Measurements from ENCODE around the gene FAM153A.
"Not testable (repeated sequence)": the region's sequence is repeated elsewhere in the genome, so short reads cannot be mapped to it uniquely, and the experiment has no call there.

FAM153A gene

GRCh38 chr5:177723831-177724485 is 58.7 kb downstream of the FAM153A start:
- DNase-seq: not testable (repeated sequence)

- not testable (repeated sequence) for DNase-seq
These were observed 59.9 kb downstream of the FAM153A start for GRCh38 chr5:177722829-177723228.

GRCh38 chr5:177719989-177720388 is 62.7 kb downstream of the FAM153A start:
- not testable (repeated sequence) for DNase-seq

GRCh38 chr5:177715423-177715822 is 67.3 kb downstream of the FAM153A start:
- DNase-seq: not testable (repeated sequence)

- DNase-seq: not testable (repeated sequence)
These were observed 86.6 kb downstream of the FAM153A start for GRCh38 chr5:177696100-177696499.

- DNase-seq: not testable (repeated sequence)
These were observed 87.3 kb downstream of the FAM153A start for GRCh38 chr5:177695356-177695930.

- DNase-seq: not testable (repeated sequence)
These were observed 88.2 kb downstream of the FAM153A start for GRCh38 chr5:177694518-177694835.

GRCh38 chr5:177693671-177694517 is 88.8 kb downstream of the FAM153A start:
- not testable (repeated sequence) for DNase-seq

GRCh38 chr5:177692969-177693368 is 89.7 kb downstream of the FAM153A start:
- not testable (repeated sequence) for DNase-seq

GRCh38 chr5:177692507-177692906 is 90.2 kb downstream of the FAM153A start:
- DNase-seq: not testable (repeated sequence)

GRCh38 chr5:177689011-177689610 is 93.6 kb downstream of the FAM153A start:
- not testable (repeated sequence) for DNase-seq

- not testable (repeated sequence) for DNase-seq
These were observed 94.6 kb downstream of the FAM153A start for GRCh38 chr5:177688091-177688490.

GRCh38 chr5:177681920-177682319 is 100.8 kb downstream of the FAM153A start:
- not testable (repeated sequence) for DNase-seq

Measured in activated CD4-positive, alpha-beta T cell treated with anti-CD3 and anti-CD28 coated beads for 1 hour (primary cell).